Activated CD4-positive, alpha-beta T cell treated with anti-CD3 and anti-CD28 coated beads, Interleukin-2, amount 10 ng/mL, durations not matched to agents 7 days and 5 days (primary cell): Measurements from ENCODE around the gene BUB3. TPM values are rescaled to one million over a fixed set of nuclear protein-coding genes. Genes with fewer than 3 reads are reported as not detected.

Source experiments
- CTCF ChIA-PET: fragments of 350-600 bp; sonication (Branson Sonifier 250); formaldehyde crosslinking; loops from one replicate; lab custom pipeline; 2021; ENCODE audit warnings: antibody characterized with exemption; lab: Charles Lee
- POLR2A ChIA-PET: fragments of 350-600 bp; sonication (Branson Sonifier 250); formaldehyde crosslinking; loops from one replicate; lab custom pipeline; 2021; ENCODE audit warnings: antibody characterized with exemption; lab: Charles Lee
- DNase-seq: peaks from one replicate; pipeline ENCODE4 v3.0.0-alpha.2; 2020
- H3K27ac Mint-ChIP-seq: one replicate; pipeline ENCODE4 v1.8.0; 2021; ENCODE audit warnings: mild to moderate bottlenecking, moderate library complexity, mixed read lengths
- H3K27me3 Mint-ChIP-seq: one replicate; pipeline ENCODE4 v1.8.0; 2021; ENCODE audit warnings: mixed read lengths
- H3K36me3 Mint-ChIP-seq: one replicate; pipeline ENCODE4 v1.8.0; 2021; ENCODE audit warnings: low read depth, mixed read lengths
- H3K4me1 Mint-ChIP-seq: one replicate; pipeline ENCODE4 v1.8.0; 2021; ENCODE audit warnings: mixed read lengths
- H3K4me3 Mint-ChIP-seq: one replicate; pipeline ENCODE4 v1.8.0; 2021; ENCODE audit warnings: mild to moderate bottlenecking, moderate library complexity, mixed read lengths
- H3K9me3 Mint-ChIP-seq: one replicate; pipeline ENCODE4 v1.8.0; 2021; ENCODE audit warnings: mixed read lengths
- total RNA-seq, 2 experiments: library from RNA; stranded (reverse); gene quantifications; one replicate each; pipeline ENCODE4 v1.2.3, GENCODE V29; 2021

The BUB3 gene
- total RNA-seq, 2 experiments from 2014 or later: 224 to 255 TPM

DNA sequence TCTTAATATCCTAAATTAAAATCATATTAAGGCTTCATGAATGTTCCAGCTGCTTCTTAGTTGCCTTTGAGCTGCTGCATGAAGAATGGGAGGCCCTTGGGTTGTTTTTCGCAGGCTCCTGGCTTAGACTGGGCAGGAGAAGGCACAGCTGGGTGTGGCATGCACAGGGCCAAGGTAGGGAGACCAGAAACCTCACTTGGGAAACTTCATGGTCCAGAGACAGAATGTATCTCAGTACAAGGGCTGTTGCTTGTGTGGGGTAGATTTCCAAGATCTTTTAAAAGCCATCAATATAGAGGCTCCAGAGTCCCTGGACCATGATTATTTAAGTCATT is 49.9 kb downstream of the BUB3 start:
- H3K36me3 Mint-ChIP-seq: peaks cover 10% of the 10 kb centered on the region
- CTCF ChIA-PET: no interaction called here
- POLR2A ChIA-PET: no interaction called here
- H3K4me3 Mint-ChIP-seq: no peak overlapping the region
- no peak for DNase-seq
- H3K4me1 Mint-ChIP-seq: peaks cover 6% of the 10 kb centered on the region
- peaks cover 5% of the 10 kb centered on the region for H3K9me3 Mint-ChIP-seq
- H3K27me3 Mint-ChIP-seq: no peaks in the 10 kb centered on the region
- no peak overlapping the region for H3K27ac Mint-ChIP-seq

DNA sequence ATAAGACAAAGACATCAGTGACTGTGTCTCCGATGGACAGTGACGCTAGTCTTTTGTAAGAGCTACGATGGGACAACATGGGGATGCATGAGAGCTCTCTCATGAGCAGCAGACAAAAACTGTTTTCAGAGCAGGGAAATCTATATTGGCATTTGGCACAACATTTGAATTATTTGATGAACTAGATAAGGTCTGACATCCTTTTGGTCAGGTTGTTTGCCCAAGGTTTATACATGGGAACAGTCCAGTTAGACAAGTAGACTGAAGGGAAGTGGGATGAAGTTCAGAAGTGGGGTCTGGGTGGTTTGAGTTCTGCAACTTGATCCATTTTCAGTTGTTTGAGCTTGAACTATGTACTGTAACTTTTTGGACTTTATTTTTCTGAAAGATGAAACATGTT is 50.8 kb downstream of the BUB3 start:
- Mint-ChIP-seq H3K27ac (no peak overlapping the region), H3K27me3 (no peaks in the 10 kb centered on the region)
- CTCF ChIA-PET: no interaction called here

DNA sequence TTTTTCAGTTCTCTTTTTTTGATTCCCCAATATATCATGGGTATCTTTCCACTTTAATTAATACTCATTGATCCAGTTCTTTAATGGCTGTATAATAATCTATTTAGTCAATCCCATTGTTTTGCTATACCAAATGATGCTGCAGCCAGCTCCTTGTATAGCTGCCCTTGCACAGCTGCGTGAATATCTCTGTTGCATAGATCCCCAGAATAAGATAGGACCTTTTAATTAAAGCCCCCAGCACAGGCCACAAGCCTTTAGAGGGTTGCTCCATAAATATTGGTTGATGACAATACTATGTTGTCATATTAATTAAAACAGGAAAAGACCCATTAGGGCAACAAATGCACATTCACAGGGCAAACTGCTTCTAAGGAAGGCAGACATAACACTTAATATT is 57.9 kb downstream of the BUB3 start:
- H3K27ac Mint-ChIP-seq: no peak overlapping the region
- H3K9me3 Mint-ChIP-seq: peaks cover 5% of the 10 kb centered on the region
- no peak overlapping the region for H3K4me3 Mint-ChIP-seq
- H3K36me3 Mint-ChIP-seq: peaks cover 18% of the 10 kb centered on the region
- POLR2A ChIA-PET: no interaction called here
- CTCF ChIA-PET: no interaction called here
- no peaks in the 10 kb centered on the region for H3K4me1 Mint-ChIP-seq
- no peak for DNase-seq
- no peaks in the 10 kb centered on the region for H3K27me3 Mint-ChIP-seq

More for the DNA sequence above, 50.8 kb downstream of the BUB3 start:
- no peak for DNase-seq
- Mint-ChIP-seq H3K4me3 (no peak overlapping the region), H3K9me3 (peaks cover 5% of the 10 kb centered on the region), H3K4me1 (peaks cover 6% of the 10 kb centered on the region), H3K36me3 (peaks cover 15% of the 10 kb centered on the region)
- POLR2A ChIA-PET: interaction anchor here (0.6 kb wide), 1 partner anchor 37 kb away, joined by 3 read pairs; no protein-coding TSS in a partner anchor

DNA sequence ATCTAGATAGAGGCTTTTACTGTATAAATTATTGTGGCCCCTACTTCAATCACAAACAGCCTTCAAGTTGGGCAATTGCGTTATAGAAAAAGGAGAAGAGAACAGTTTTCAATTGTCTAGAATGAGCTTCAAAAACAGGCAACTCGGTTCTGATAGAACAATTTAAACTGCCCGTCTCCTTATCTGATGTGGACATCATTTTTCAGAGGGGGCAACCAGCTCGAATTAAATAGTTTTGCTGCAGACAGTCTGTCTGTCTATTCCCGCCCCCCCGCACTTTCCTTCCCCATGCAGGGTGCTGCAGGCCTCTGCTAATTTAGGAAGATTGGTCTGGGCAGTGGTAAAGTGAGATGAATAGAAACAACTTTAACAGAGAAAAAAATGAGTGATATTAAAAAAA is 58.4 kb downstream of the BUB3 start:
- H3K9me3 Mint-ChIP-seq: peaks cover 5% of the 10 kb centered on the region
- H3K36me3 Mint-ChIP-seq: peaks cover 18% of the 10 kb centered on the region

DNA sequence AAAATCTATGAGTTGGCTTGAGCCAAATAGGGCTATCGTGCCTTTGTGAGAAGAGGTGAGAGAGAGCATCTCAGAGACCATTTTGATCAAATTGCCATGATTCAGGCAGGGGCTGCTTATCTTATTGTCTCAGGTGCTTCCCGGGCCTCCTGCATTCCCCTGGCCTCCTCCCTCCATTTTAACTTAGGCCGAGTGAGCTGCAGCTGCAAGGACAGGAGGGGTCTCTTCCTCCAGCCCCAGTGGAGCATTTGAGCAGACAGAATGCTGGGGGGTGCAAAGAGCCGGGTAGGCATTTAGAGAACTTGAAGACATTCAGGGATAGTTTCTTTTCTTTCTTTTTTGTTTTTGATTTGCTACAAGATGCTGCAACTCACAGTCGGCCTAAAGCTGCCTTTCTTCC is 59.0 kb downstream of the BUB3 start:
- ChIA-PET POLR2A (no interaction called here), CTCF (no interaction called here)
- H3K9me3 Mint-ChIP-seq: peaks cover 2% of the 10 kb centered on the region
- no peak for DNase-seq
- H3K4me3 Mint-ChIP-seq: no peak overlapping the region
- no peaks in the 10 kb centered on the region for H3K4me1 Mint-ChIP-seq
- no peak overlapping the region for H3K27ac Mint-ChIP-seq
- H3K27me3 Mint-ChIP-seq: no peaks in the 10 kb centered on the region
- peaks cover 13% of the 10 kb centered on the region for H3K36me3 Mint-ChIP-seq

More for the DNA sequence above, 58.4 kb downstream of the BUB3 start:
- Mint-ChIP-seq H3K27ac (no peak overlapping the region), H3K4me1 (no peaks in the 10 kb centered on the region), H3K27me3 (no peaks in the 10 kb centered on the region), H3K4me3 (no peak overlapping the region)
- no peak for DNase-seq
- ChIA-PET POLR2A (no interaction called here), CTCF (no interaction called here)

Other genes starting within 250 kb of the BUB3 start
- not detected for gene FAM24A, start 243.8 kb upstream of the BUB3 start, total RNA-seq
- gene C10orf88, start 200.2 kb upstream of the BUB3 start, total RNA-seq: 10 to 100 TPM; 12.7 to 16.0 TPM
- 1 to 10 TPM; 2.6 to 3.7 TPM for gene PSTK, start 174.0 kb upstream of the BUB3 start, total RNA-seq
- 10 to 100 TPM; 14.3 to 14.6 TPM for gene IKZF5, start 145.6 kb upstream of the BUB3 start, total RNA-seq
- 10 to 100 TPM; 21.4 to 25.1 TPM for gene ACADSB, start 145.4 kb upstream of the BUB3 start, total RNA-seq
- gene HMX3, start 18.4 kb upstream of the BUB3 start, total RNA-seq: not detected
- not detected for gene HMX2, start 6.3 kb upstream of the BUB3 start, total RNA-seq